Measurements from ENCODE around the gene MTMR3.

Gene MTMR3

DNA sequence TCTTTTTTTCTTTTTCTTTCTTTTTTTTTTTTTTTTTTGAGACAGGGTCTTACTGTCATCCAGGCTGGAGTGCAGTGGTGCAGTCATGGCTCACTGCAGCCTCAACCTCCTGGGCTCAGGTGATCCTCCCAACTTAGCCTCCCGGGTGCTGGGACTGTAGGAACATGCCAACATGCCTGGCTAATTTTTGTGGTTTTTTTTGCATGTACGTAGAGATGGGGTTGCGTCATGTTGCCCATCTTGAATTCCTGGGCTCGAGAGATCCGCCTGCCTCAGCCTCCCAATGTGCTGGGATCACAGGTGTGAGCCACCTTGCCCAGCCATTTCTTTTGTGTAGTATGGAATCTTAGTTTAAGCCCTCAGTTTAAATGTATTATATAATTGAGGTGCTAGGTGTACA lies 20.4 kb downstream of the MTMR3 start:
- H3K27me3 ChIP-seq (replicated peaks; ENCODE audit: insufficient read depth, low read length), result no peaks in the 10 kb centered on the region

DNA sequence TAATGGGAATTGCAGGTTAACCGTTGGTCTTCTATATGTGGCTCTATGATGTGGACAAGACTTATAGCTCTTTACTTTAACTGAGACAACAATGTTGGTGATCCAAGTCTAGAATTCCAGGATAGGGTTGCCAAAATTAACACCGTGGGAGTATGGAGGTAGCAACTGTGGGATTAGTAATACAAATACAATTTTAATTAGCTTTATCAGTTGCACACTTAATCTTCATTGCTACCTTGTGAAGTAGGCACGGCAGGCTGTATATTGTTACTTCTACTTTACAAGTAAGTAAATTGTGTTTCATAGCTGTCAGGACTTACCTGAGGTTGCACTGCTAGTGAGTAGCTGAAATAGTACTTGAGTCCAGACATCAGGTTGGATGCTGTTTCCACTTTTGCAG lies 21.0 kb downstream of the MTMR3 start:
- peaks cover 85% of the 10 kb centered on the region for H3K79me2 ChIP-seq (ENCODE audit: low read length)

More for the DNA sequence above, 20.4 kb downstream of the MTMR3 start:
- DNase-seq, result no peak
- H3K79me2 ChIP-seq (ENCODE audit: low read length), result peaks cover 87% of the 10 kb centered on the region
- no peaks in the 10 kb centered on the region for H3F3A ChIP-seq (ENCODE audit: insufficient read depth, low read length)
- no peak overlapping the region for H3K9ac ChIP-seq (ENCODE audit: low read length)
- no peak overlapping the region for H2AFZ ChIP-seq (ENCODE audit: low read length)
- no peak overlapping the region for H3K4me3 ChIP-seq (ENCODE audit: low read length)
- H3K27ac ChIP-seq (ENCODE audit: low read length), result no peak overlapping the region
- no peaks in the 10 kb centered on the region; the same call in 1 of the 2 replicates for H4K20me1 ChIP-seq (ENCODE audit: insufficient read depth, low read length)
- no peaks in the 10 kb centered on the region for H3K9me2 ChIP-seq (replicated peaks; ENCODE audit: insufficient read depth, low read length)
- no peaks in the 10 kb centered on the region for H3K4me1 ChIP-seq (ENCODE audit: low read length)
- H3K9me3 ChIP-seq (replicated peaks; ENCODE audit: insufficient read depth, low read length), result no peaks in the 10 kb centered on the region
- TF ChIP-seq EZH2 (optimal IDR thresholded peaks at IDR 0.05; ENCODE audit: low read depth, low read length) (no peak), EZH2phosphoT487 (IDR thresholded peaks at IDR 0.05; ENCODE audit: low read length) (no peak)
- TF ChIP-seq, protein P1, sequence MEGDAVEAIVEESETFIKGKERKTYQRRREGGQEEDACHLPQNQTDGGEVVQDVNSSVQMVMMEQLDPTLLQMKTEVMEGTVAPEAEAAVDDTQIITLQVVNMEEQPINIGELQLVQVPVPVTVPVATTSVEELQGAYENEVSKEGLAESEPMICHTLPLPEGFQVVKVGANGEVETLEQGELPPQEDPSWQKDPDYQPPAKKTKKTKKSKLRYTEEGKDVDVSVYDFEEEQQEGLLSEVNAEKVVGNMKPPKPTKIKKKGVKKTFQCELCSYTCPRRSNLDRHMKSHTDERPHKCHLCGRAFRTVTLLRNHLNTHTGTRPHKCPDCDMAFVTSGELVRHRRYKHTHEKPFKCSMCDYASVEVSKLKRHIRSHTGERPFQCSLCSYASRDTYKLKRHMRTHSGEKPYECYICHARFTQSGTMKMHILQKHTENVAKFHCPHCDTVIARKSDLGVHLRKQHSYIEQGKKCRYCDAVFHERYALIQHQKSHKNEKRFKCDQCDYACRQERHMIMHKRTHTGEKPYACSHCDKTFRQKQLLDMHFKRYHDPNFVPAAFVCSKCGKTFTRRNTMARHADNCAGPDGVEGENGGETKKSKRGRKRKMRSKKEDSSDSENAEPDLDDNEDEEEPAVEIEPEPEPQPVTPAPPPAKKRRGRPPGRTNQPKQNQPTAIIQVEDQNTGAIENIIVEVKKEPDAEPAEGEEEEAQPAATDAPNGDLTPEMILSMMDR (IDR thresholded peaks at IDR 0.05; ENCODE audit: low read length), result no peak
- no peaks in the 10 kb centered on the region for H3K36me3 ChIP-seq (replicated peaks; ENCODE audit: insufficient read depth, low read length)
- no peak overlapping the region for H3K4me2 ChIP-seq (ENCODE audit: low read depth, low read length)

DNA sequence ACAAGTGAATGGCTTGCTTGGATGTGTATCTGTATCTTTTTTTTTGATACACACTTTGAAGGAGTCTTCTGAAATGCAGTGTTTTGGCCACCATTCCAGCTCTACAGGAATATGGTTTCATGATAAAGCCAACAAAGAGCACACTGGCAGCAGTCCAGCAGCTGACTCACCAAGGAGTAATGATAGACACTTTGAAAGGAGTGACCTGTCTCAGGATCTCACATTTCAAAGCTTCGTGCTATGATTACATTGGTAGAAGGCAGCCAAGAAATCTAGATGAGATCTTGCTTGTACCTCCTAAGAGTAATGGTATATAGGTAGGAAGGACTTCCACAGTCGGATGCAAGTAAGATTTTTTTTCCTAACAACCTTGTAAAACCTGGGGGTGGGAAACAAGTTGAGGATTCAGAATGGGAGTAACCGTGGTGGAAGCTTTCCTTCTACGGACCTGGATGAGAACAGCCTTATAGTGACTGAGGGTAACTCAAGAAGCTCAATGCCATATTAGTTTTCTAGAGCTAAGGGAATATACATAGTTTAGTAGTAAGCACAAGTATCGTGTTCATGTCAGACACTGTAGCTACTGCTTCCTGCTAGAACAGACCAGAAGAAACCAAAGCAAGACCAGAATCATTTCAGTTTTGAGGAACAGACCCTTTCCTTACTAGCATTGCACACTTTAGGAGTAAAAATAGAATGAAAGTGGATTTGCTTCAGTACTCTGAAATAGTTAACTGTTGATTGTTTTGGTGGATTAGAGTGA lies 25.0 kb downstream of the MTMR3 start:
- Histone ChIP-seq H3K27ac (ENCODE audit: low read length) (no peak overlapping the region), H3K4me3 (ENCODE audit: low read length) (no peak overlapping the region)

More for the DNA sequence above, 21.0 kb downstream of the MTMR3 start:
- Histone ChIP-seq H3K27me3 (replicated peaks; ENCODE audit: insufficient read depth, low read length) (no peaks in the 10 kb centered on the region), H3K27ac (ENCODE audit: low read length) (no peak overlapping the region), H3K36me3 (replicated peaks; ENCODE audit: insufficient read depth, low read length) (no peaks in the 10 kb centered on the region), H3K4me1 (ENCODE audit: low read length) (no peaks in the 10 kb centered on the region), H3K9me3 (replicated peaks; ENCODE audit: insufficient read depth, low read length) (no peaks in the 10 kb centered on the region), H3K4me3 (ENCODE audit: low read length) (no peak overlapping the region), H2AFZ (ENCODE audit: low read length) (no peak overlapping the region), H3K4me2 (ENCODE audit: low read depth, low read length) (no peak overlapping the region), H3F3A (ENCODE audit: insufficient read depth, low read length) (no peaks in the 10 kb centered on the region), H3K9ac (ENCODE audit: low read length) (no peak overlapping the region), H4K20me1 (ENCODE audit: insufficient read depth, low read length) (no peaks in the 10 kb centered on the region; the same call in 1 of the 2 replicates), H3K9me2 (replicated peaks; ENCODE audit: insufficient read depth, low read length) (no peaks in the 10 kb centered on the region)
- TF ChIP-seq, protein P1 (IDR thresholded peaks at IDR 0.05; ENCODE audit: low read length), result no peak
- TF ChIP-seq EZH2 (optimal IDR thresholded peaks at IDR 0.05; ENCODE audit: low read depth, low read length) (no peak), EZH2phosphoT487 (IDR thresholded peaks at IDR 0.05; ENCODE audit: low read length) (no peak)
- DNase-seq, result no peak

More for the DNA sequence above, 25.0 kb downstream of the MTMR3 start:
- no peak overlapping the region for H2AFZ ChIP-seq (ENCODE audit: low read length)
- peaks cover 85% of the 10 kb centered on the region for H3K79me2 ChIP-seq (ENCODE audit: low read length)
- no peaks in the 10 kb centered on the region for H3F3A ChIP-seq (ENCODE audit: insufficient read depth, low read length)
- DNase-seq, result no peak
- TF ChIP-seq EZH2 (optimal IDR thresholded peaks at IDR 0.05; ENCODE audit: low read depth, low read length), result no peak
- TF ChIP-seq, protein P1 (IDR thresholded peaks at IDR 0.05; ENCODE audit: low read length), result no peak
- no peak for TF ChIP-seq EZH2phosphoT487 (IDR thresholded peaks at IDR 0.05; ENCODE audit: low read length)
- no peaks in the 10 kb centered on the region for H3K36me3 ChIP-seq (replicated peaks; ENCODE audit: insufficient read depth, low read length)
- H3K9me2 ChIP-seq (replicated peaks; ENCODE audit: insufficient read depth, low read length), result no peaks in the 10 kb centered on the region
- no peaks in the 10 kb centered on the region for H3K9me3 ChIP-seq (replicated peaks; ENCODE audit: insufficient read depth, low read length)
- H3K9ac ChIP-seq (ENCODE audit: low read length), result no peak overlapping the region
- no peaks in the 10 kb centered on the region; the same call in 1 of the 2 replicates for H4K20me1 ChIP-seq (ENCODE audit: insufficient read depth, low read length)
- H3K4me2 ChIP-seq (ENCODE audit: low read depth, low read length), result no peak overlapping the region
- H3K4me1 ChIP-seq (ENCODE audit: low read length), result no peaks in the 10 kb centered on the region
- no peaks in the 10 kb centered on the region for H3K27me3 ChIP-seq (replicated peaks; ENCODE audit: insufficient read depth, low read length)

Data from MM.1S (cell line).